ENCODE measurements around the gene SYT1. TPM values are rescaled to one million over a fixed set of nuclear protein-coding genes. Genes with fewer than 3 reads are reported as not detected.

SYT1 gene
- total and polyA plus RNA-seq, 7 donors = 2.8 to 20.0 (median 10.6) TPM; not detected in 1

DNA sequence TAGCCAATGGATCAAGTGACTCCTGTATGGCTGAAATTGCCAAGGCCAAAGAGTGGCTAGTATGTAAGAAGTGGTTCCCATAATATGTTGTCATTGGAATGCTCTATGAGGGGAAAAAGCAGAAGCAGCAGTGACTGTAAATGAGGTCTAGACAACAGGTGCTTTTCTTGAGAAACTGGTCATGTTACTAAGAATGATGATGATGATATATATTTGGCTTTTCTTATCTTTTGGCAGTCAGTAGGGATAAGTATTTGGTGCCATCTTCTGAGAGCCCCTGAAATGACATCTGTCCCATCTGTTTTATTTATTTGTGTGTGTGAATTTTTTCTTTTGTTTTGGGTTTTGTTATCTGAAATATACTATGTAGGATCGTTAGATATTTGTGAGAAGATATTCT lies 141.7 kb downstream of the SYT1 start:
- DNase-seq = no peak
- Histone ChIP-seq H3K4me3 (no peak overlapping the region), H3K27ac (no peak overlapping the region), H3K4me1 (no peaks in the 10 kb centered on the region), H3K9me3 (no peaks in the 10 kb centered on the region), H3K27me3 (no peaks in the 10 kb centered on the region), H3K36me3 (no peaks in the 10 kb centered on the region)
- WGBS, 2 donors = 43 to 81% methylated on average over 1 of the region's 1 CpG
- intact Hi-C loops (cut with DNase I) = no loop called here
- TF ChIP-seq POLR2AphosphoS5 (IDR thresholded peaks at IDR 0.05) (no peak), POLR2A (IDR thresholded peaks at IDR 0.05) (no peak), EP300 (IDR thresholded peaks at IDR 0.05) (no peak)
- TF ChIP-seq, protein P1, sequence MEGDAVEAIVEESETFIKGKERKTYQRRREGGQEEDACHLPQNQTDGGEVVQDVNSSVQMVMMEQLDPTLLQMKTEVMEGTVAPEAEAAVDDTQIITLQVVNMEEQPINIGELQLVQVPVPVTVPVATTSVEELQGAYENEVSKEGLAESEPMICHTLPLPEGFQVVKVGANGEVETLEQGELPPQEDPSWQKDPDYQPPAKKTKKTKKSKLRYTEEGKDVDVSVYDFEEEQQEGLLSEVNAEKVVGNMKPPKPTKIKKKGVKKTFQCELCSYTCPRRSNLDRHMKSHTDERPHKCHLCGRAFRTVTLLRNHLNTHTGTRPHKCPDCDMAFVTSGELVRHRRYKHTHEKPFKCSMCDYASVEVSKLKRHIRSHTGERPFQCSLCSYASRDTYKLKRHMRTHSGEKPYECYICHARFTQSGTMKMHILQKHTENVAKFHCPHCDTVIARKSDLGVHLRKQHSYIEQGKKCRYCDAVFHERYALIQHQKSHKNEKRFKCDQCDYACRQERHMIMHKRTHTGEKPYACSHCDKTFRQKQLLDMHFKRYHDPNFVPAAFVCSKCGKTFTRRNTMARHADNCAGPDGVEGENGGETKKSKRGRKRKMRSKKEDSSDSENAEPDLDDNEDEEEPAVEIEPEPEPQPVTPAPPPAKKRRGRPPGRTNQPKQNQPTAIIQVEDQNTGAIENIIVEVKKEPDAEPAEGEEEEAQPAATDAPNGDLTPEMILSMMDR (IDR thresholded peaks at IDR 0.05) = no peak

DNA sequence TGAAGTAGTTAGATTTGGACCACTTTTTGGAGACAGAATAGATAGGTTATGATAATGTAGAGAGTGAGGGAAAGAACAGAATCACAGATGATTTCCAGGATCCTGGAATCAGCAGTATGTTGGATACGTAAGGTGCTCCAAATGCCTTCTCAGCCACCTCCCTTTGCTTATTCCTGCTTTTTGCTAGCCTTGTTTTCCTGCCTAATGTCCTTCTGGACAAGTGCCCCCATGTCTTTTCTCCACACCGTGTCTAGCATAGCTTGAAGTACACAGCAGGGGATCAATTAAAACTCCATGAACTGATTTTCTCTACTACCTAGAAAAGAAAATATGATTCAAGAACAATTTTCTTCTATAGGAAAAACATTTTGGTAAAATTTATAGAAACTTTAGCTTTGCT lies 144.0 kb downstream of the SYT1 start:
- WGBS, 2 donors = 93 to 97% methylated on average over 2 of the region's 2 CpGs
- H3K27ac ChIP-seq = no peak overlapping the region
- H3K36me3 ChIP-seq = no peaks in the 10 kb centered on the region
- H3K4me3 ChIP-seq = no peak overlapping the region
- no peaks in the 10 kb centered on the region for H3K4me1 ChIP-seq
- H3K9me3 ChIP-seq = no peaks in the 10 kb centered on the region
- no peaks in the 10 kb centered on the region for H3K27me3 ChIP-seq
- intact Hi-C loops (cut with DNase I) = no loop called here
- DNase-seq = no peak
- TF ChIP-seq POLR2AphosphoS5 (IDR thresholded peaks at IDR 0.05) (no peak), POLR2A (IDR thresholded peaks at IDR 0.05) (no peak), EP300 (IDR thresholded peaks at IDR 0.05) (no peak)
- TF ChIP-seq, protein P1 (IDR thresholded peaks at IDR 0.05) = no peak

GRCh38 chr12:79012636-79013035 lies 148.1 kb downstream of the SYT1 start:
- intact Hi-C loops (cut with DNase I) = no loop called here
- Histone ChIP-seq H3K36me3 (no peaks in the 10 kb centered on the region), H3K4me1 (no peaks in the 10 kb centered on the region), H3K27ac (no peak overlapping the region), H3K4me3 (no peak overlapping the region), H3K27me3 (no peaks in the 10 kb centered on the region), H3K9me3 (no peaks in the 10 kb centered on the region)
- no peak for DNase-seq
- WGBS, 2 donors = 88 to 90% methylated on average over 3 of the region's 3 CpGs
- TF ChIP-seq POLR2AphosphoS5 (IDR thresholded peaks at IDR 0.05) = no peak
- no peak for TF ChIP-seq EP300 (IDR thresholded peaks at IDR 0.05)
- no peak for TF ChIP-seq POLR2A (IDR thresholded peaks at IDR 0.05)
- TF ChIP-seq, protein P1 (IDR thresholded peaks at IDR 0.05) = no peak

DNA sequence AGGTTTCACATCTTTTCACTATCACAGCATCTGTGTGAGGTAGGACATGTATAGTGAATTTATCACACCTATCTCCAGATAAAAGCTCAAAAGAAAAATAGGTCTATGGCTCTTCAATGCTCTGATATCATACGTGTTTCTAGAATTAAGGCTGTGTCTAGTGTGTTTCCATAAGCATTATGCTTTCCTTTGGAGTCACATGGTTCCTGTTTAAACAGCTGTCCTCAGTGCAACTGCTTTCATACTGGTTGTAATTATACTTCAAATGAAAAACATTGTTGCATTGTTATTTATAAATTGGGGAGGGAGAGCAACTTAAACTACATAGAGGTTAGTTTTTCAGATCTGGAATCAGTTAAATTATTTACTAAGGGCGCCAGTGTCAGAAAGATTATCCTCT lies 151.6 kb downstream of the SYT1 start:
- 10 to 59% methylated on average over 2 of the region's 2 CpGs for WGBS, 2 donors
- DNase-seq = no peak
- no peaks in the 10 kb centered on the region for H3K9me3 ChIP-seq
- no peaks in the 10 kb centered on the region for H3K27me3 ChIP-seq
- TF ChIP-seq POLR2AphosphoS5 (IDR thresholded peaks at IDR 0.05) (no peak), EP300 (IDR thresholded peaks at IDR 0.05) (no peak), POLR2A (IDR thresholded peaks at IDR 0.05) (no peak)
- TF ChIP-seq, protein P1 (IDR thresholded peaks at IDR 0.05) = no peak
- H3K4me1 ChIP-seq = no peaks in the 10 kb centered on the region
- intact Hi-C loops (cut with DNase I) = no loop called here
- H3K36me3 ChIP-seq = no peaks in the 10 kb centered on the region
- H3K4me3 ChIP-seq = no peak overlapping the region
- H3K27ac ChIP-seq = no peak overlapping the region

GRCh38 chr12:79019672-79020071 lies 155.1 kb downstream of the SYT1 start:
- no peaks in the 10 kb centered on the region for H3K4me1 ChIP-seq
- H3K36me3 ChIP-seq = no peaks in the 10 kb centered on the region
- no peaks in the 10 kb centered on the region for H3K27me3 ChIP-seq
- WGBS, 2 donors = 29 to 50% methylated on average over 1 of the region's 1 CpG
- H3K27ac ChIP-seq = no peak overlapping the region
- DNase-seq = no peak
- H3K4me3 ChIP-seq = no peak overlapping the region
- intact Hi-C loops (cut with DNase I) = no loop called here
- no peak for TF ChIP-seq EP300 (IDR thresholded peaks at IDR 0.05)
- TF ChIP-seq, protein P1 (IDR thresholded peaks at IDR 0.05) = no peak
- TF ChIP-seq POLR2AphosphoS5 (IDR thresholded peaks at IDR 0.05) = no peak
- no peak for TF ChIP-seq POLR2A (IDR thresholded peaks at IDR 0.05)
- no peaks in the 10 kb centered on the region for H3K9me3 ChIP-seq

All from sigmoid colon (tissue), 7 donors.